Activated T-helper 9 cell treated with anti-CD3 and anti-CD28 coated beads, Interleukin-2, amount 50 U/mL, for 16 hours (primary cell): ENCODE results near the gene PPP2R5C.

Source experiments
- DNase-seq: peaks from one replicate; pipeline ENCODE4 v3.0.0-alpha.2; 2020; ENCODE audit warnings: low read depth

PPP2R5C gene

GRCh38 chr14:101840649-101841369 lies 79.3 kb downstream of the PPP2R5C start:
- no peak for DNase-seq

DNA sequence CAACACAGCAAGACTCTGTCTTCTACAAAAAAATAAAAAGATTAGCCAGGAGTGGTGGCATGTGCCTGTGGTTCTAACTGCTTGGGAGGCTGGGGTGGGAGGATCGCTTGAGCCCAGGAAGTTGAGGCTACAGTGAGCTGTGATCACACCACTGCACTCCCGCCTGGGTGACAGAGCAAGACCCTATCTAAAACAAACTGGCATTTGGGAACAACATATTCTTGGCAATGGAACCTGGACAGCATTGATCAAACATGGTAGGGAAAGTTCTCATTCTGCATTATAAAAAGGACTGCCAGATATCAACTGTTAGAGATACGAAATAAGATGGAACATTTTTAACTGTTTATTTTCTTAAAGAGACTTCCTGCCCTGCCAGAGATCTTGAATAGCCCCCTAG lies 81.5 kb downstream of the PPP2R5C start:
- DNase-seq, result no peak

DNA sequence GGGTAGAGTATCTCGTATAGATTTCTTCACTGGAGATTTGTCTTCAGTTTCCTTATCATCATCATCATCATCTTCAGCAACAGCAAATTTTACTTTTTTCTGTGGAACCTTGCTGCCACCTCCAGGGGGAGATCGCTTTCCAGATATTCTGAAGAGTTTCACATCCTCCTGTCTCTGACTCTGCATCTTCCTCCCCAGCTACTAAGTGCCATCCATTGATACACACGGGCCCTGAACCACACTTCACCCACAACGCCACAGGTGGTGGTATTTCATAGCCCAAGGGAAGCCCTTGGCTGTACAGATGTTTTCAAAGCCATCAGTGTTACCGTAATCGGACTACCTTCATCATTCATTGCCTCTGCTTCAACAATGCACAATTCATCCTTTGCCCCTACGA lies 82.2 kb downstream of the PPP2R5C start:
- peak; percentile 31 for DNase-seq

DNA sequence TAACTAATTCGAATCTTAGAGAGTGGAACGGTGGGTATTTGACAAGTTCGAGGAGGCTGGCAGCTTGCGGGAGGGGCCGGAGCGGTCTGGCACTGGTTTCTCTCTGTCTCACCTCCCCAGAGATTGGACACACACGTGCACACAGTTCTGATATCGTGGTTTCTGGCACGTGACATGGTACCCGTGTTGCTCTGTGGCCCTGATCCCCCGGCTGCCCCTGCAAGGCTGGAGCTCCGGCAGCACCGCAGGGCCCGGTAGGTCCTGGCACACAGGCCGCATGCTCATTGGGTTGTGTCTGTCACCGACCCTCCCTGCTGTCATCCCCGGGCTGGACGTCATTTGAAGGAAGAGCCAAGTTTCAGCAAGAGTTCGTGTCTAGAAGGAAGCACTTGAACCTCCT lies 82.7 kb downstream of the PPP2R5C start:
- no peak for DNase-seq

DNA sequence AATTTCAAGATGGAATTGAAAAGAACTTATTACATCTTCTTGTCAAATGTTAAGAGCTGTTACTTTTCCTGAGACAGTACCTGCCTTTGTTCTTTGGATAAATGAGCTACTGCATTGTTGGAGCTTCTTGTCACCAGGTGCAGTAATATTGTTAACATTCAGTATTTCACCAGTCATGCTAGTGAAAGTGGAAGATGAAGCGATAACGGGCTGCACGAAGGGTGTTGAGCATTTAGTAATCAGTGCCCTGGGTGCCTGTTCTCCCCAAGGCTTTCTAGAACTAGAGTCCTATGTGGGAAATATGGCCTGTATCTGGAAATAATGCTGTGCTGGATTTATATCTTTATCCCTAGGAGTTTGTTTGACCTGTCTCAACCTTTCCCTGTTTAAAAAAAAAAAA lies 83.2 kb downstream of the PPP2R5C start:
- DNase-seq, result no peak

- no peak for DNase-seq
These were observed 84.0 kb downstream of the PPP2R5C start for GRCh38 chr14:101845496-101845895.

- DNase-seq, result no peak
These were observed 84.4 kb downstream of the PPP2R5C start for GRCh38 chr14:101845896-101846295.

- no peak for DNase-seq
These were observed 87.6 kb downstream of the PPP2R5C start for GRCh38 chr14:101849125-101849524.

DNA sequence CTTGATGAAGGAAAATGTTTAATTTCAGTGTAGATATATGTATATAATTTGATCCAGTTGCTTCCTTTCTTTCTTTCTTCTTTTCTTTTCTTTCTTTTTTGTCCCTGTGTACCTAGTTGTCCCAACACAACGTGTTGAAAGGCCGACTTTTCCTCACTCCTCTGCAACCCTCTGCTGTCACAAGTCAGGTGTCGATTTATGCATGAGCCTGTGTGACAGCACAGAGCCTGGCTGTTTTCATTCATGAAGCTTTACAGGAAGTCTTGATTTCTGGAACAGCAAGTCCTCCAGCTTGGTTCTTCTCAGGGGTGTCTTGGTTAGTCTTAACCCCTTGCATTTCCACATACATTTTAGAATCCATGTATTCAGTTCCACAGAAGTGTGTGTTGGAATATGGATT lies 88.1 kb downstream of the PPP2R5C start:
- no peak for DNase-seq

DNA sequence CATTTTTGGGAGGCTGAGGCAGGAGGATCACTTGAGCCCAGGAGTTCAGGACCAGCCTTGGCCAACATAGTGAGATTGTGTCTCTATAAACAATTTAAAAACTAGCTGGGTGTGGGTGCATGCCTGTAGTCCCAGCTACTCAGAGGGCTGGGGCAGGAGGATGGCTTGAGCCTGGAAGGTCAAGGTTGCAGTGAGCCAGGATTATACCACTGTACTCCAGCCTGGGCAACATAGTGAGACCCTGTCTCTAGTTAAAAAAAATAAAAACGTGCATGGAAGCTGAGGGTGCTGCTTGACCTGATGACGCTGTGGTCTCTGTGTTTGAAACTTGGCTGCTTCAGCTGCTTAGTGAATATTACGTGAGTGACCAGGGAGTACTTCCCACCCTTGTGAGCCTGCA lies 89.7 kb downstream of the PPP2R5C start:
- DNase-seq, result no peak

DNA sequence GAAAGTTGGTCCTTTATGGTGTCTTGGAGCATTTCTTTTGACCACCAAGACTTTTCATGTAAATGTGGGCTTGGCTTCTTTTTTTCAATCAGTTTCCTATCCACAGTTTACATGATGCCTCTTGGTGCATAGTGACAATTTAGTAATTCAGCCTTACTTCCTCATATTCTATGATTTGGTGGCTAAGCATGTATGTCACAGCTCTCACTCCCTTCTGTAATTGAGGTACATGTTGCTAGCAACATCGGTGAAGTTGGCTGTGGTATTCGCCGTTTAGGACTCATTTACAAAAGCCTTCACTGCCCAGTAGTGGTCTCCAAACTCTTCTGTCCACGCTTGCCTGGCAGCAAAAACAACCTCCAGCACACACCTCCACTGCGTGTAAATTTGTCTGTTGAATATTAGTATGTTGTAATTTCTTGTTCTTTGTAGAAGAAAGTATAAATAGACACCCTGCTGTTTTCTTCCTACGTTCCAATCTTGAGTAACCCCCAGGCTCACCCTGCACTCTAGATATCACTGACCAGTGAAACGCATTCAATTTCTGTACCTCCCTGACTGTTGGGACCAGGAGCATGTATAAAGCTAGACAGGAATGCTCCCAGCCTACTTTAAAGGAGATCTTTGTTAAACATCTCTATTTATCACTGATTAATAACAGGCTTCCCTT lies 90.4 kb downstream of the PPP2R5C start:
- no peak for DNase-seq

DNA sequence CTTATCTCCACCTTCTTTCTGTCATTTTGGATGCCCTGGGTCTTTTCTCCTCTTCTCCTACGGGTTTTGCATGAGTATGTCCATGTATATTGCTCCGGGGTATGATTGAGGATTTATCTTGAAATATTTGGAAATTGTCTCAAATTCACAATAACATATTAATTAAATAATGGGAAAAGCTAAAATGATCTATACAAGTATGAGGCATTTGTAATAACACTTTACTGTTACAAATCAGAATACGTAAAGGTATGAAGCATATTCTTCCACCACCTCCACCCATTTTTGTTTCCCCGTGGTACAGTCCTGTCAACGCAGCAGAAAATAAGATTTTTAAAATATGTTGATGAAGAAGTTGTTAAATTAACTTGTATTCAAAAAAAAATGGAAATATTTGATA lies 91.3 kb downstream of the PPP2R5C start:
- no peak for DNase-seq

- no peak for DNase-seq
These were observed 92.0 kb downstream of the PPP2R5C start for GRCh38 chr14:101853455-101854018.

DNA sequence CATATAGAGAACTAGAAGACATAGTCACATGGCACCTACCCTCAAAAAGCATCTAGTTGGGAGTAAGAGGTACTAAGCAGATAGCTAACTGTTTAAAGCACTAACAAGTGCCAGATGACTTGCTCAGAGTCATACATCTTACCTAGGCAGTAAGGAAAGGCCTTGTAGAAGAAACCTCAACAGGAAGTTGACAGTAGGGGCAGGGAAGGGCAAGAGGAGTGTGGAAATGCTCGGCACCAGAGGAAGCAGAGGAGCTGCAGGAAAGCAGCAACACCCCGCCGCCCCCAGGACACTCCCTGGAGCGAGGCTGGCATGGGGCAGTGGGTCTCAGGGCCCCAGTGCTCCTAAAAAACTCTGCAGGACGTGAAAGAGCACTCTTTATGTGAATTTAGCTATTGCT lies 92.9 kb downstream of the PPP2R5C start:
- no peak for DNase-seq

GRCh38 chr14:101855958-101856357 lies 94.4 kb downstream of the PPP2R5C start:
- no peak for DNase-seq

DNA sequence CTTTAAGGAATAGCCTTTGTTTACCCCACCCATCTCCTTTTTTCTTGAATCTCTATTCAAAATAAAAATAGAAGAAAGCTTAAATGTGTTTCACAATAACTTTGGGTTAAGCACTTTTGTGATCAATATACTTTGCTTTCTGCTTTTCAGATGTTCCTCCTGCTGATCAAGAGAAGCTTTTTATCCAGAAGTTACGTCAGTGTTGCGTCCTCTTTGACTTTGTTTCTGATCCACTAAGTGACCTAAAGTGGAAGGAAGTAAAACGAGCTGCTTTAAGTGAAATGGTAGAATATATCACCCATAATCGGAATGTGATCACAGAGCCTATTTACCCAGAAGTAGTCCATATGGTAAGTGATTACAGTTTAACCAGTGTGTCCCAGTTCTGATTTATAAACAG lies 95.0 kb downstream of the PPP2R5C start:
- DNase-seq, result no peak

DNA sequence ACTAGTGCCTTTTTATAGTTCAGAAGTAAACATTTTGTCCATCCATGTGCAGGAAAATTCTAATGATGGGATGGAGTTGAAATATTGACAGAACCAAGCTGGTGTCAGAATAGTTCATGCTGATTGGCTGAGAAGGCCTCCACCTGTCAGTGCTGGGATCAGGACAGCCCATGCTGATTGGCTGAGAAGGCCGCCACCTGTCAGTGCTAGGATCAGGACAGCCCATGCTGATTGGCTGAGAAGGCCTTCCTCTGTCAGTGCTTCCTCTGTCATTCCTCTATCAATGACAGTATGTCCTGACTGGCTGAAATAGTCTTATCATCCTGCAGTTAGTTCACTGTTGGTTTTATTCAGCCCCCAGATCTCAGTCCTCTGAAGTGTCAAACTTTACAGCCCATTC lies 95.7 kb downstream of the PPP2R5C start:
- no peak for DNase-seq

- DNase-seq, result no peak
These were observed 97.5 kb downstream of the PPP2R5C start for GRCh38 chr14:101858791-101859537.

DNA sequence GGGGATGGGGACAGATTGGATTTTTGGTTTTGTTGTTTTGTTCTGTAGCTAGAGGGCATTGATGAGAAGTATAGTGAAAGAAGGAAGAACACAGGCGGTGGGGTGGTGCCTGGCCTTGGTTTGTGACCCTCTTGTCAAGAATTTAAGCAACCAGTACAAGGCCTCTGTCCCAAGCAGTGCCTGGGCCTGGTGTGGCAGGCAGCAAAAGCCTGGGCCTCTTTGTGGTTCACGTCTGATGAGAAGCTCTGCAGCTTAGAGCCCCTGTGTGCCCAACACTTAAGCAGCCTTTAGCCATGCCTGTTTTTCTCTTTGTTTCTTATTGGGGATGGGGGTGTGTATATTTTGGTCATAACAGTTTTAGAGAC lies 98.0 kb downstream of the PPP2R5C start:
- DNase-seq, result no peak

- DNase-seq, result no peak
These were observed 98.4 kb downstream of the PPP2R5C start for GRCh38 chr14:101859958-101860357.

DNA sequence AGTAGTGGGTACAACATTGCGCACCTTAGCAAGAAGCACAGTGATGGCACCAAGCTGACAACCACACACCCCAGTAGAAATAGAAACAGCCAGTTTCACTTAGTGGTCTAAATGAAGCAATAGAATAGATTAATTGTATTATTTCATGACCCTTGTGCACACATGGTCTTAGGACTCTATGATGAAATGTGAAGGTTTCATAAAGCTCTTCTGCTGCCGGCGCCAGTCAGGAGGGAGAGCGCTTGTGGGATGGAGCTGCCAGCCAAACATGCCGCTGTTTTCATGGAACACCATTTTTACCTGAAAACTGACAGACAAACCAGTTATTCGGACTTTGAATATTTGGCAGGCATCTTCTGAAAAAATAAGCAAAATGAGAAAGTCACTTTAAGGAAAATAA lies 100.0 kb downstream of the PPP2R5C start:
- no peak for DNase-seq

DNA sequence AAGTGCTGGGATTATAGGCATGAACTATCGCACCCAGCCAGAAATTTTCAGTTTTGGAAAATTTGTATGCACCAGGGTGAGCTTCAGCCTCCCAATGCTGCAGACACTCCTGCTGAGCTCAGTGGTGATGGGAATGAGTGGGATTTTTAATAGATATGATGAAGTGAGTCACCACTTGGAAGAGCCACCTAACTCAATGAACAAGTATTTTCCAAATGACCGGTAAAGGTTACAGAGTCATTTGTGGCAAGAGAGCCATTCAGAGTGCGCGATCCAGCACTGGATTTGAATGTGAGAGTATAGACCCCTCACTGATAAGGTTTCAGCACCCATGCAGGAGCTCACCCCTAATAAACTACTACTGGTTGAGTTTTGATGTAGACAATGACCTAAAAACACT lies 100.7 kb downstream of the PPP2R5C start:
- DNase-seq, result no peak

GRCh38 chr14:101862711-101863110 lies 101.2 kb downstream of the PPP2R5C start:
- no peak for DNase-seq
